LNCAP (cell line): ENCODE measurements around the gene ATP6AP2.

Experiments used
- CTCF ChIP-seq: fragments of 450-650 bp; IDR thresholded peaks from 2 replicates; pipeline ENCODE4 v1.5.1; 2017; ENCODE audit warnings: mild to moderate bottlenecking

Gene ATP6AP2

GRCh38 chrX:40622479-40623138, 41.8 kb downstream of the ATP6AP2 start:
- no peak for TF ChIP-seq CTCF

GRCh38 chrX:40623139-40623536, 42.4 kb downstream of the ATP6AP2 start, which contains the start of gene MPC1L:
Gene MPC1L, plus strand, starts transcription at chrX:40623428. Its CDS starts 138 bp downstream, at chrX:40623566.
- TF ChIP-seq CTCF, result no peak

- no peak for TF ChIP-seq CTCF
Observed at GRCh38 chrX:40623665-40624064, 42.9 kb downstream of the ATP6AP2 start.

- no peak for TF ChIP-seq CTCF
Observed at GRCh38 chrX:40625294-40625693, 44.5 kb downstream of the ATP6AP2 start.

GRCh38 chrX:40628506-40628905, 47.7 kb downstream of the ATP6AP2 start:
- no peak for TF ChIP-seq CTCF

- no peak for TF ChIP-seq CTCF
Observed at GRCh38 chrX:40632199-40632598, 51.4 kb downstream of the ATP6AP2 start.

GRCh38 chrX:40637687-40638086, 56.9 kb downstream of the ATP6AP2 start:
- no peak for TF ChIP-seq CTCF

- no peak for TF ChIP-seq CTCF
Observed at GRCh38 chrX:40644176-40644575, 63.4 kb downstream of the ATP6AP2 start.
